ENCODE results near the gene NEK7.

NEK7 gene

DNA sequence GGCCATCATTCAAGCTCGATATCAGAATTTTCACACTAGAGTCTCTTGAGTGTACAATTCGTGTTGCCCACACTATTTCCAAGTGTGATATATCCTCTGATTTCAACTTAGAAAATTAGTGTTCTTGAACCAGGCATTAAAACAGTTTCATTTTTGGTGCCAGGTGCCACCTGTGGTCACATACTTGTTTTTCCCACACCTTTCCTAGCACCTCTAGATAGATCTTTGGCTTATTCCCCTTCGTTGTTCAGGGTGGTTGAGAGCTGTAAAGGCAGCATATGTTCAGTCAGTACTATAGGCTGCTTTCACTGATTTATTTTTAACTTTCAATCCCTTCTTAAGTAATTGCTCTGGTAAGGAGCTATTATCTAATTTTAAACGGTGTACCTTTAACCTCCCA, 131.1 kb downstream of the NEK7 start:
- TF ChIP-seq, protein P1, sequence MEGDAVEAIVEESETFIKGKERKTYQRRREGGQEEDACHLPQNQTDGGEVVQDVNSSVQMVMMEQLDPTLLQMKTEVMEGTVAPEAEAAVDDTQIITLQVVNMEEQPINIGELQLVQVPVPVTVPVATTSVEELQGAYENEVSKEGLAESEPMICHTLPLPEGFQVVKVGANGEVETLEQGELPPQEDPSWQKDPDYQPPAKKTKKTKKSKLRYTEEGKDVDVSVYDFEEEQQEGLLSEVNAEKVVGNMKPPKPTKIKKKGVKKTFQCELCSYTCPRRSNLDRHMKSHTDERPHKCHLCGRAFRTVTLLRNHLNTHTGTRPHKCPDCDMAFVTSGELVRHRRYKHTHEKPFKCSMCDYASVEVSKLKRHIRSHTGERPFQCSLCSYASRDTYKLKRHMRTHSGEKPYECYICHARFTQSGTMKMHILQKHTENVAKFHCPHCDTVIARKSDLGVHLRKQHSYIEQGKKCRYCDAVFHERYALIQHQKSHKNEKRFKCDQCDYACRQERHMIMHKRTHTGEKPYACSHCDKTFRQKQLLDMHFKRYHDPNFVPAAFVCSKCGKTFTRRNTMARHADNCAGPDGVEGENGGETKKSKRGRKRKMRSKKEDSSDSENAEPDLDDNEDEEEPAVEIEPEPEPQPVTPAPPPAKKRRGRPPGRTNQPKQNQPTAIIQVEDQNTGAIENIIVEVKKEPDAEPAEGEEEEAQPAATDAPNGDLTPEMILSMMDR (IDR thresholded peaks at IDR 0.05): no peak
- no peak for TF ChIP-seq ZFX (IDR thresholded peaks at IDR 0.05; ENCODE audit: borderline replicate concordance)
- H3K27ac ChIP-seq: no peak overlapping the region

DNA sequence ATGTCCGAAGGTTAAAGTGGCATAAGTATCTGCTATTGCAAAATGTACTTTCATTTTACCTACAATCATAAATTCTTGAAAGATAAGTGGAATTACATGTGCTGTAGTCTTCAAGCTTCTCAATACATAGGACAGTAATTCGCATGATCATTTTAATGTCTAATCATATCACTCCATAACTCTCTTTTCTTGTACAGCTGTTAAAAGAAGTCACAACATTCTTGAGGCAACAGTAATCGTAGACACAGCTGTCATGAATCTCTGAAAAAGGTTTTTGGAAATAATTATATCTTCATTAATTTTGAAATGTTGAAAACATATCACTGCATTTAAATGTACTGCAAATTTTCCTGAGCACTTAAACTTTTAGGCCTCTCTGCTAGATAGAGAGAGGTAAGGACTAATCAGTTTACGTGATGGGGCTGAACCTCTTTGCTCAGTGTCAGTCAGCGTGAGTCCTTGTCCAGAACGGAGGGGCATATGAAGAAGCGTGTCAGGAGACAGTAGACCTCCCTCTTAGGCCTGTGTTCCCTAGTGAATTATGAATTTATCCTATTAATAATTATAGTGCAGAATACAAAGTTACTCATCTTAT, 133.4 kb downstream of the NEK7 start:
- no peak overlapping the region for H3K27ac ChIP-seq
- TF ChIP-seq ZFX (IDR thresholded peaks at IDR 0.05; ENCODE audit: borderline replicate concordance): no peak
- TF ChIP-seq, protein P1 (IDR thresholded peaks at IDR 0.05): no peak

DNA sequence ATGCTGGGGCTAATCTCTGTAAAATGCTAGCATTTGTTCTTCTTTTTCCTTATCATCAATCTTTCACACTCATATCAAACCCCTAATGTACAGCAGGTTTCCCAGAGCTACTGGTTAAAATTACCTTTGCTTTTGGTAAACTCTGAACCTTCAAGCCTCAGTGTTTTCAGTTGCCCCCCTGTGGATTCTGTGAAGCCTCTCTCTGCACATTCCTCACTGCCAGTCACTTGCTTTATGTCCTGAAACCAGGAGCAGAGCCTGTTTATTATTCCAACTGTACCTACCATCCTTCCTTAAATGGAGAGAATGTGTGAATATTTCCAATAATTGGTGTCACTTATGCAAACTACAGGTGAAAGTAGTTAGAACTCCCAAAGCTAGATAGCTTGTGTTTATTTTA, 134.2 kb downstream of the NEK7 start:
- H3K27ac ChIP-seq: no peak overlapping the region
- TF ChIP-seq, protein P1 (IDR thresholded peaks at IDR 0.05): no peak
- no peak for TF ChIP-seq ZFX (IDR thresholded peaks at IDR 0.05; ENCODE audit: borderline replicate concordance)

DNA sequence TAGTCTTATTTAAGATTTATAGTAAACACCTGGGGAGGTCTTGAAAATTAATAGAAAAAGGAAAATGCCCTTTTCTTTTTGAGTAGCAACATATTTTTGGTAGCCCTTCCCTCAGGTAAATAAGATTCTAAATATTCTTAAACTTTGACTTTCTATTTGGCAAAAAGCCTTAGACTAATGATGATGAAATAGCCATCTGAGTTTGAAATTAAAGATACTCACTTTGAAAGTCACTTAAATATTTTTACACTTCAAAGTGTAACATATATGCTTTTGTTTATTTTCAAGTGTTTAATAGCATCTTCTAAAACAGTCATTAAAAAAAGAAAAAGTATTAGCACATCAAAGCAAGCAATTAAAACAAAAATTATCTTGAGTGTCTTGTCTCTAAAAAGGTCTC, 135.1 kb downstream of the NEK7 start:
- no peak overlapping the region for H3K27ac ChIP-seq
- TF ChIP-seq ZFX (IDR thresholded peaks at IDR 0.05; ENCODE audit: borderline replicate concordance): no peak
- TF ChIP-seq, protein P1 (IDR thresholded peaks at IDR 0.05): no peak

DNA sequence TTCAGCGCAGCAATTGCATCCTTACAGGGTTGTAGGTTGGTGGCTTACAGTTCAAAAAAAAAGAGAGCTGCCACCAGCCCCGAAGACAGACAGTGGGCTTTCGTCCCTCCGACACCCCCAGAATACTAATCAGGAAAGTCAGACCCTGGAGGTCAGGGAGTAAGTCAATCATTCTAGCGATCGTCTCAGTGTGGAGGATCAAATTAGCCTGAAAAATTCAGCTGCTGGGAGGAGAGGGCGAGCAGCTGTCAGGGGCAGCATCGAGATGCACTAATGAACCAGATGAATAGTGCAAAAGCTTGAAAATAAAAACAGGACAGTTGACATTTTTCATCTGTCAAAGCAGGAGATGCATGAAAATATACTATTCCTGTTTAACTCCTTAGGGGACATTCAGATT, 138.4 kb downstream of the NEK7 start:
- TF ChIP-seq, protein P1 (IDR thresholded peaks at IDR 0.05): no peak
- no peak for TF ChIP-seq ZFX (IDR thresholded peaks at IDR 0.05; ENCODE audit: borderline replicate concordance)
- no peak overlapping the region for H3K27ac ChIP-seq

DNA sequence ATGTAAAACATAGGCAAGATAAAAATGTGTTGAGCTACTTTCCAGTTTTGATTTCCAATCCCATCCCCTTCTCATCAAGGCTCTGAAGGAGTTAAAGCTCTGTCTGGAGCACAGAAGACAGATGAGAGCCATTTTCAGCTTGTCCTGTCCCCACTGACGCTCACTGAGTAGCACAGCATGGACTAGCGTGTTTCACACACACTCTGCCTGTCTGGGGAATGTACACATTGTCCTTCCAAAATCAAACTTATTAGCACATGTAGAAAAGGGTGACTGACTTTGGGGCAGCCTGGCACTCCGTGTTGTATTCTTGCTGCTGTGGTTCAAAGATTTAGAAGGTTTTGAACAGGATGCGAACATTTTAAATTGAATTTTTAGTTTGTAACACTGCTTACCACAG, 139.2 kb downstream of the NEK7 start:
- H3K27ac ChIP-seq: no peak overlapping the region
- TF ChIP-seq ZFX (IDR thresholded peaks at IDR 0.05; ENCODE audit: borderline replicate concordance): no peak
- TF ChIP-seq, protein P1 (IDR thresholded peaks at IDR 0.05): no peak

DNA sequence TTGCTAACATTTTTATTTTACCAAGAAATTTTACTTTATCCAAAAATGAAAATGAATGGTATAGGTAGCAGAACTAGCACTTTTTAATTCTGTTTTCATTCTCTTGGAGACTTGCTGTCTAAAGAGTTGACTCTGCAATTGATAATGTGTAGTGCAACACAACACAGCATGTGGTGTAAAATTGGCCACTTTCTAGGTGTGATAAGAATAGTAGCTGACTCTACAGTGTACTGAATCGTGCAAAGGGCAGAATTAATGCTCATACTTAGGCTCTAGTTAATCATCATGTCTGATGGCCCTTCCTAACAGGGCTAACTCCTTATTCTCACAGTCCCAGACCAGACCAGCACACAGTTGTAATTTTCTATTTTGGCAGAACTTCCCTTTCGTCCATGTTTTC, 140.5 kb downstream of the NEK7 start:
- no peak overlapping the region for H3K27ac ChIP-seq
- no peak for TF ChIP-seq ZFX (IDR thresholded peaks at IDR 0.05; ENCODE audit: borderline replicate concordance)
- TF ChIP-seq, protein P1 (IDR thresholded peaks at IDR 0.05): no peak
